ENCODE measurements around the gene GLB1L2. TPM values are rescaled to one million over a fixed set of nuclear protein-coding genes. Genes with fewer than 3 reads are reported as not detected.

Gene GLB1L2
- total RNA-seq, 1 donor from 2014 or later: 11.9 TPM

DNA sequence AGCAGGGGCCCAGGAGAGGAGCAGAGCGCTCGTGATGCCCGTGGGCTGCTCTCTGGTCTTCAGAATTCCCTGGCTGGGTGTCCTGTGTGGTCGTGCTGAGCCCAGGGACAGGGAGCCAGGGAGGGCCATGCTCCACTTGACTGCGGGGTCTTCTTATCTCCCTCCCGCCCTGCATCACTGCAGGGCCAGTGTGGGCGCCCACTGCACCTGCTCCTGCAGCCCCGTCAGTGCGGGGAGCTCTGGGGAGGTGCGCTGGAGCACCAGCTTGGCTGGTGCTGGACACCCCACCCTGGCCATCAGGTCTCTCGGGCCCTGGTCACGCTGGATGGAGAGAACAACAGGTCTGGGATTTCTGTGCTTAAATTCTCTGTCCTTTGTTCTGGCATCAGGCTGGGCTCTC lies 48.4 kb downstream of the GLB1L2 start:
- no peak for TF ChIP-seq CTCF (IDR thresholded peaks at IDR 0.05; ENCODE audit: unreplicated experiment)
- Mint-ChIP-seq H3K27me3 (no peaks in the 10 kb centered on the region), H3K4me1 (ENCODE audit: low read depth) (no peaks in the 10 kb centered on the region), H3K27ac (no peak overlapping the region), H3K36me3 (ENCODE audit: insufficient read depth) (no peaks in the 10 kb centered on the region), H3K4me3 (ENCODE audit: low read depth) (no peak overlapping the region), H3K9me3 (ENCODE audit: low read depth) (no peaks in the 10 kb centered on the region)
- DNase-seq (ENCODE audit: low spot score, unreplicated experiment): no peak

- H3K27me3 Mint-ChIP-seq: no peaks in the 10 kb centered on the region
- TF ChIP-seq CTCF (IDR thresholded peaks at IDR 0.05; ENCODE audit: unreplicated experiment): no peak
- no peaks in the 10 kb centered on the region for H3K36me3 Mint-ChIP-seq (ENCODE audit: insufficient read depth)
- no peaks in the 10 kb centered on the region for H3K4me1 Mint-ChIP-seq (ENCODE audit: low read depth)
- H3K27ac Mint-ChIP-seq: no peak overlapping the region
- H3K4me3 Mint-ChIP-seq (ENCODE audit: low read depth): no peak overlapping the region
- no peak for DNase-seq (ENCODE audit: low spot score, unreplicated experiment)
- H3K9me3 Mint-ChIP-seq (ENCODE audit: low read depth): no peaks in the 10 kb centered on the region
Measured at GRCh38 chr11:134380785-134381184, 49.0 kb downstream of the GLB1L2 start.

- Mint-ChIP-seq H3K36me3 (ENCODE audit: insufficient read depth) (no peaks in the 10 kb centered on the region), H3K27ac (no peak overlapping the region), H3K4me1 (ENCODE audit: low read depth) (no peaks in the 10 kb centered on the region), H3K27me3 (no peaks in the 10 kb centered on the region), H3K9me3 (ENCODE audit: low read depth) (no peaks in the 10 kb centered on the region), H3K4me3 (ENCODE audit: low read depth) (no peak overlapping the region)
- TF ChIP-seq CTCF (IDR thresholded peaks at IDR 0.05; ENCODE audit: unreplicated experiment): no peak
- DNase-seq (ENCODE audit: low spot score, unreplicated experiment): no peak
Measured at GRCh38 chr11:134382257-134382656, 50.5 kb downstream of the GLB1L2 start.

DNA sequence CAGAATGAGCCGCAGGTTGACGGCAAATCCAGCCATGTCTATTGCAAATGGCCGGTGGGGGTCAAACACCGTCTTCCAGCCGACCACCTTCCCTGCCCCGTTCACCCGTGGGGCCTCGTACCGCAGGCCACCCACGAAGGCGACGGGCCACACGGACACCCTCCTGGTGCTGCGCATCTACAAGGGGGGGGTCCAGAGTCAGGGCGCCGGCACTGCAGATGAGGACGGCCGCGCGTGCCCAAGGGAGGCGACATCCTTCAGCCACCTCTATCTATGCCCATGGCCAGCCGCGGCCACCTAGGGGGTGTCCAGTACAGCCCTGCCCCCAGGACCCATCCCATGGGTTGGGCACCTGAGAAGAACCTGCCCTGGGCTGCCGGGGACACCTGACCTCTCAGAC lies 51.0 kb downstream of the GLB1L2 start:
- Mint-ChIP-seq H3K4me1 (ENCODE audit: low read depth) (no peaks in the 10 kb centered on the region), H3K4me3 (ENCODE audit: low read depth) (no peak overlapping the region), H3K27ac (peak overlapping the region; percentile 13), H3K27me3 (no peaks in the 10 kb centered on the region), H3K36me3 (ENCODE audit: insufficient read depth) (no peaks in the 10 kb centered on the region), H3K9me3 (ENCODE audit: low read depth) (no peaks in the 10 kb centered on the region)
- DNase-seq (ENCODE audit: low spot score, unreplicated experiment): no peak
- TF ChIP-seq CTCF (IDR thresholded peaks at IDR 0.05; ENCODE audit: unreplicated experiment): no peak

DNA sequence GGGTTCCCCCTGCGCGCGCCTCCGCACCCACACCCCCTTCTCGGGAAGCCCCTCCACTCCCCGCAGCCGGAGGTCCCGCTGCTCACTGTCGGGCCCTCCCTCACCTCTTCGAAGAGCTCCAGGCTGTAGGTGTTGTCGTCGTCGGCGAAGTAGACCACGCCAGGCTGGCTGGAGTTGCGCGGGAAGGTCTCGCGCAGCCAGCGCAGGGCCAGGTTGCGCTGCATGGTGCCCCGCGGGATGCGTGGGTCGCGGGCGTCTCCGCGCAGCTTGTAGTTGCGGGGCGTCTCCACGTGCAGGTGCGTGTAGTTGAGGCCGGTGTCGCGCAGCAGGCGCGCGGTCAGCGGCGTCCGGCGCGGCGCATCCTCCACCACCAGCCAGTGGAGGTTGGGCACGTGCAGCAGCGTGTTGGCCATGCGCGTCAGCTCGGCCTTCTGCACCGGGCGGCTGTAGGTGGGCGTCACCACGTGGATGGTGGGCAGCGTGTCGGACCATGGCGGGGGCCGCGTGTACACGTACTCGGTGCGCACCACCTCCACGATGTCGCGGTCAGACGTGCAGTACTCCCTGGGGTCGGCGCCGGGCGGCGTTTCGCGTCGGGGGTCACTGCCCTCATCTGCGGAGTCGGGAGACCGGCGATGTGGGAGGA lies 51.9 kb downstream of the GLB1L2 start:
- no peak for DNase-seq (ENCODE audit: low spot score, unreplicated experiment)
- H3K27me3 Mint-ChIP-seq: no peaks in the 10 kb centered on the region
- no peaks in the 10 kb centered on the region for H3K36me3 Mint-ChIP-seq (ENCODE audit: insufficient read depth)
- no peaks in the 10 kb centered on the region for H3K4me1 Mint-ChIP-seq (ENCODE audit: low read depth)
- no peaks in the 10 kb centered on the region for H3K9me3 Mint-ChIP-seq (ENCODE audit: low read depth)
- TF ChIP-seq CTCF (IDR thresholded peaks at IDR 0.05; ENCODE audit: unreplicated experiment): no peak
- H3K27ac Mint-ChIP-seq: no peak overlapping the region
- no peak overlapping the region for H3K4me3 Mint-ChIP-seq (ENCODE audit: low read depth)

Measured in progenitor cell of endocrine pancreas (in vitro differentiated cells).